Stromal cell of bone marrow (primary cell): ENCODE data around the gene RAB23.

Experiments used
- DNase-seq: peaks from one replicate; pipeline ENCODE4 v3.0.0-alpha.2; 2012; ENCODE audit warnings: low read depth

The RAB23 gene

GRCh38 chr6:57242505-57242904 lies 20.4 kb upstream of the RAB23 start:
- peak; percentile 96 for DNase-seq

- DNase-seq: no peak
Observed at GRCh38 chr6:57226221-57226620, 4.1 kb upstream of the RAB23 start.

- peak; percentile 73 for DNase-seq
Observed at GRCh38 chr6:57224769-57225515, 2.8 kb upstream of the RAB23 start.

GRCh38 chr6:57222743-57223077 lies 603 bp upstream of the RAB23 start:
- DNase-seq: no peak

GRCh38 chr6:57221191-57221935 lies 744 bp downstream of the RAB23 start:
- DNase-seq: peak; percentile 43

- no peak for DNase-seq
Observed at GRCh38 chr6:57220083-57220703, 1.9 kb downstream of the RAB23 start.

GRCh38 chr6:57217270-57217669 lies 4.8 kb downstream of the RAB23 start:
- no peak for DNase-seq

- DNase-seq: peak; percentile 58
Observed at GRCh38 chr6:57216235-57217101, 5.6 kb downstream of the RAB23 start.

GRCh38 chr6:57215260-57215659 lies 6.8 kb downstream of the RAB23 start:
- DNase-seq: no peak

GRCh38 chr6:57210060-57210459 lies 12.0 kb downstream of the RAB23 start:
- no peak for DNase-seq

GRCh38 chr6:57209030-57209429 lies 13.1 kb downstream of the RAB23 start:
- no peak for DNase-seq

GRCh38 chr6:57207872-57208271 lies 14.2 kb downstream of the RAB23 start:
- DNase-seq: no peak

- DNase-seq: no peak
Observed at GRCh38 chr6:57207141-57207540, 15.0 kb downstream of the RAB23 start.

- DNase-seq: no peak
Observed at GRCh38 chr6:57205550-57206328, 16.4 kb downstream of the RAB23 start.

GRCh38 chr6:57201718-57202117 lies 20.4 kb downstream of the RAB23 start:
- DNase-seq: no peak

GRCh38 chr6:57198926-57199636 lies 23.0 kb downstream of the RAB23 start:
- DNase-seq: no peak

GRCh38 chr6:57195457-57195856 lies 26.6 kb downstream of the RAB23 start:
- no peak for DNase-seq

GRCh38 chr6:57193177-57193576 lies 28.9 kb downstream of the RAB23 start:
- no peak for DNase-seq

- DNase-seq: peak; percentile 29
Observed at GRCh38 chr6:57190140-57190539, 32.0 kb downstream of the RAB23 start.

GRCh38 chr6:57183336-57183735 lies 38.8 kb downstream of the RAB23 start:
- DNase-seq: no peak

GRCh38 chr6:57182017-57182432 lies 40.1 kb downstream of the RAB23 start:
- no peak for DNase-seq
